Activated naive CD4-positive, alpha-beta T cell treated with anti-CD3 and anti-CD28 coated beads for 36 hours (primary cell): ENCODE measurements around the gene RAPSN. TPM values are rescaled to one million over a fixed set of nuclear protein-coding genes. Genes with fewer than 3 reads are reported as not detected.

Experiments
- CTCF ChIA-PET: fragments of 350-600 bp; sonication (Branson Sonifier 250); formaldehyde crosslinking; loops from one replicate; lab custom pipeline; 2021; ENCODE audit warnings: antibody characterized with exemption; lab: Charles Lee
- DNase-seq: peaks from one replicate; pipeline ENCODE4 v3.0.0-alpha.2; 2020
- H3K27ac Mint-ChIP-seq: one replicate; pipeline ENCODE4 v1.8.0; 2021; ENCODE audit warnings: mild to moderate bottlenecking, mixed read lengths
- H3K27me3 Mint-ChIP-seq: one replicate; pipeline ENCODE4 v1.8.0; 2021; ENCODE audit warnings: low read depth, mixed read lengths
- H3K36me3 Mint-ChIP-seq: one replicate; pipeline ENCODE4 v1.8.0; 2021; ENCODE audit warnings: low read depth, mixed read lengths
- H3K4me1 Mint-ChIP-seq: one replicate; pipeline ENCODE4 v1.8.0; 2021; ENCODE audit warnings: low read depth, mixed read lengths
- H3K4me3 Mint-ChIP-seq: one replicate; pipeline ENCODE4 v1.8.0; 2021; ENCODE audit warnings: mild to moderate bottlenecking, moderate library complexity, mixed read lengths
- H3K9me3 Mint-ChIP-seq: one replicate; pipeline ENCODE4 v1.8.0; 2021; ENCODE audit warnings: mixed read lengths
- intact Hi-C: fragments of 100-400 bp; cut with micrococcal nuclease; formaldehyde crosslinking; loops from one replicate; pipeline ENCODE4 v1.15.1; 2023
- total RNA-seq, 2 experiments: library from RNA; stranded (reverse); gene quantifications; one replicate each; pipeline ENCODE4 v1.2.3, GENCODE V29; 2021

RAPSN gene
- total RNA-seq, 2 experiments from 2014 or later: not detected

- H3K36me3 Mint-ChIP-seq: no peaks in the 10 kb centered on the region
- no peaks in the 10 kb centered on the region for H3K4me1 Mint-ChIP-seq
- intact Hi-C loops: no loop called here
- CTCF ChIA-PET: interaction anchor here (1.8 kb wide), 1 partner anchor 10 kb away, joined by 12 read pairs; no protein-coding TSS in a partner anchor
- H3K9me3 Mint-ChIP-seq: no peaks in the 10 kb centered on the region
- no peaks in the 10 kb centered on the region for H3K27me3 Mint-ChIP-seq
- no peak overlapping the region for H3K27ac Mint-ChIP-seq
- DNase-seq: no peak
- no peak overlapping the region for H3K4me3 Mint-ChIP-seq
Observed at GRCh38 chr11:47442514-47442913, 6.4 kb downstream of the RAPSN start.

GRCh38 chr11:47441421-47441820 lies 7.5 kb downstream of the RAPSN start:
- no peaks in the 10 kb centered on the region for H3K27me3 Mint-ChIP-seq
- H3K4me1 Mint-ChIP-seq: no peaks in the 10 kb centered on the region
- H3K9me3 Mint-ChIP-seq: no peaks in the 10 kb centered on the region
- H3K36me3 Mint-ChIP-seq: no peaks in the 10 kb centered on the region
- intact Hi-C loops: no loop called here
- H3K27ac Mint-ChIP-seq: no peak overlapping the region
- no peak for DNase-seq
- H3K4me3 Mint-ChIP-seq: no peak overlapping the region
- CTCF ChIA-PET: no interaction called here

- no peaks in the 10 kb centered on the region for H3K27me3 Mint-ChIP-seq
- no peak overlapping the region for H3K4me3 Mint-ChIP-seq
- no peaks in the 10 kb centered on the region for H3K4me1 Mint-ChIP-seq
- no peak overlapping the region for H3K27ac Mint-ChIP-seq
- H3K9me3 Mint-ChIP-seq: no peaks in the 10 kb centered on the region
- intact Hi-C loops: no loop called here
- no peaks in the 10 kb centered on the region for H3K36me3 Mint-ChIP-seq
- CTCF ChIA-PET: interaction anchor here (1.1 to 1.3 kb wide), 2 partner anchors 14 to 66 kb away, joined by 3 to 5 read pairs; no protein-coding TSS in a partner anchor
- DNase-seq: no peak
Observed at GRCh38 chr11:47440054-47440476, 8.9 kb downstream of the RAPSN start.

GRCh38 chr11:47438721-47439120 lies 10.2 kb downstream of the RAPSN start:
- H3K36me3 Mint-ChIP-seq: no peaks in the 10 kb centered on the region
- no peak for DNase-seq
- no peaks in the 10 kb centered on the region for H3K9me3 Mint-ChIP-seq
- no peak overlapping the region for H3K27ac Mint-ChIP-seq
- no peaks in the 10 kb centered on the region for H3K4me1 Mint-ChIP-seq
- H3K4me3 Mint-ChIP-seq: no peak overlapping the region
- H3K27me3 Mint-ChIP-seq: no peaks in the 10 kb centered on the region
- intact Hi-C loops: no loop called here
- CTCF ChIA-PET: no interaction called here

- Mint-ChIP-seq H3K27ac (no peak overlapping the region), H3K36me3 (no peaks in the 10 kb centered on the region), H3K4me1 (no peaks in the 10 kb centered on the region), H3K9me3 (no peaks in the 10 kb centered on the region), H3K27me3 (no peaks in the 10 kb centered on the region), H3K4me3 (no peak overlapping the region)
- intact Hi-C loops: no loop called here
- CTCF ChIA-PET: interaction anchor here (0.6 to 1.6 kb wide), 2 partner anchors 64 to 115 kb away, joined by 3 to 4 read pairs; partner anchors contain the start of gene CELF1
- DNase-seq: no peak
Observed at GRCh38 chr11:47437746-47438418, 11.1 kb downstream of the RAPSN start.

- Mint-ChIP-seq H3K27me3 (no peaks in the 10 kb centered on the region), H3K4me3 (no peak overlapping the region), H3K36me3 (no peaks in the 10 kb centered on the region), H3K9me3 (no peaks in the 10 kb centered on the region), H3K27ac (no peak overlapping the region), H3K4me1 (no peaks in the 10 kb centered on the region)
- intact Hi-C loops: no loop called here
- DNase-seq: no peak
- CTCF ChIA-PET: interaction anchor here (0.6 to 1.6 kb wide), 2 partner anchors 63 to 116 kb away, joined by 3 to 4 read pairs; partner anchors contain the start of gene CELF1
Observed at GRCh38 chr11:47437218-47437745, 11.7 kb downstream of the RAPSN start.

- Mint-ChIP-seq H3K27ac (no peak overlapping the region), H3K27me3 (no peaks in the 10 kb centered on the region), H3K4me3 (no peak overlapping the region), H3K4me1 (no peaks in the 10 kb centered on the region), H3K36me3 (no peaks in the 10 kb centered on the region), H3K9me3 (no peaks in the 10 kb centered on the region)
- intact Hi-C loops: no loop called here
- no peak for DNase-seq
- CTCF ChIA-PET: interaction anchor here (1.6 kb wide), 1 partner anchor 63 kb away, joined by 3 read pairs; no protein-coding TSS in a partner anchor
Observed at GRCh38 chr11:47436726-47437125, 12.2 kb downstream of the RAPSN start.

GRCh38 chr11:47435687-47436086 lies 13.2 kb downstream of the RAPSN start:
- CTCF ChIA-PET: no interaction called here
- no peak overlapping the region for H3K27ac Mint-ChIP-seq
- intact Hi-C loops: no loop called here
- H3K36me3 Mint-ChIP-seq: no peaks in the 10 kb centered on the region
- no peaks in the 10 kb centered on the region for H3K9me3 Mint-ChIP-seq
- H3K4me1 Mint-ChIP-seq: no peaks in the 10 kb centered on the region
- H3K4me3 Mint-ChIP-seq: no peak overlapping the region
- no peak for DNase-seq
- no peaks in the 10 kb centered on the region for H3K27me3 Mint-ChIP-seq

- H3K27me3 Mint-ChIP-seq: no peaks in the 10 kb centered on the region
- H3K4me3 Mint-ChIP-seq: no peak overlapping the region
- no peaks in the 10 kb centered on the region for H3K36me3 Mint-ChIP-seq
- H3K27ac Mint-ChIP-seq: no peak overlapping the region
- no peaks in the 10 kb centered on the region for H3K9me3 Mint-ChIP-seq
- intact Hi-C loops: no loop called here
- no peaks in the 10 kb centered on the region for H3K4me1 Mint-ChIP-seq
- DNase-seq: no peak
- CTCF ChIA-PET: no interaction called here
Observed at GRCh38 chr11:47434011-47434786, 14.7 kb downstream of the RAPSN start.

GRCh38 chr11:47433157-47433556 lies 15.8 kb downstream of the RAPSN start:
- H3K27me3 Mint-ChIP-seq: no peaks in the 10 kb centered on the region
- CTCF ChIA-PET: interaction anchor here (1.1 kb wide), 2 partner anchors 20 to 22 kb away, joined by 3 to 5 read pairs; no protein-coding TSS in a partner anchor
- H3K9me3 Mint-ChIP-seq: no peaks in the 10 kb centered on the region
- no peaks in the 10 kb centered on the region for H3K4me1 Mint-ChIP-seq
- intact Hi-C loops: no loop called here
- DNase-seq: no peak
- no peak overlapping the region for H3K4me3 Mint-ChIP-seq
- H3K27ac Mint-ChIP-seq: no peak overlapping the region
- H3K36me3 Mint-ChIP-seq: no peaks in the 10 kb centered on the region

GRCh38 chr11:47431356-47432083 lies 17.4 kb downstream of the RAPSN start:
- no peak overlapping the region for H3K27ac Mint-ChIP-seq
- H3K4me1 Mint-ChIP-seq: peaks cover 3% of the 10 kb centered on the region
- no peak for DNase-seq
- H3K4me3 Mint-ChIP-seq: no peak overlapping the region
- H3K9me3 Mint-ChIP-seq: no peaks in the 10 kb centered on the region
- no peaks in the 10 kb centered on the region for H3K36me3 Mint-ChIP-seq
- CTCF ChIA-PET: interaction anchor here (1.2 kb wide), 1 partner anchor 58 kb away, joined by 4 read pairs; no protein-coding TSS in a partner anchor
- H3K27me3 Mint-ChIP-seq: no peaks in the 10 kb centered on the region
- intact Hi-C loops: no loop called here

GRCh38 chr11:47430524-47430923 lies 18.4 kb downstream of the RAPSN start:
- Mint-ChIP-seq H3K36me3 (peaks cover 6% of the 10 kb centered on the region), H3K9me3 (no peaks in the 10 kb centered on the region), H3K4me3 (no peak overlapping the region), H3K4me1 (peaks cover 9% of the 10 kb centered on the region), H3K27ac (no peak overlapping the region), H3K27me3 (no peaks in the 10 kb centered on the region)
- CTCF ChIA-PET: interaction anchor here (1.6 kb wide), 1 partner anchor 56 kb away, joined by 4 read pairs; no protein-coding TSS in a partner anchor
- intact Hi-C loops: no loop called here
- no peak for DNase-seq
